ENCODE results near the gene ADCYAP1. TPM values are rescaled to one million over a fixed set of nuclear protein-coding genes. Genes with fewer than 3 reads are reported as not detected.
"Not testable (repeated sequence)": the region's sequence is repeated elsewhere in the genome, so short reads cannot be mapped to it uniquely, and the experiment has no call there.

Gene ADCYAP1
- not detected for total RNA-seq

- DNase-seq (ENCODE audit: low spot score) (no peak), ATAC-seq (no peak)
Observed at GRCh38 chr18:904218-905090, at the start of gene ADCYAP1. Gene ADCYAP1 (plus strand): TSS chr18:904871. CDS start chr18:905387, 516 bp downstream.

- DNase-seq (ENCODE audit: low spot score) (no peak), ATAC-seq (no peak)
Observed at GRCh38 chr18:857986-858385, 46.7 kb upstream of the ADCYAP1 start.

GRCh38 chr18:864872-865273 is 39.8 kb upstream of the ADCYAP1 start:
- DNase-seq (ENCODE audit: low spot score) (peak; percentile 72), ATAC-seq (peak; percentile 100)

GRCh38 chr18:867257-867656 is 37.4 kb upstream of the ADCYAP1 start:
- DNase-seq (ENCODE audit: low spot score): no peak
- ATAC-seq: no peak

- not testable (repeated sequence) for DNase-seq (ENCODE audit: low spot score); ATAC-seq
Observed at GRCh38 chr18:873426-873825, 31.2 kb upstream of the ADCYAP1 start.

GRCh38 chr18:875912-876311 is 28.8 kb upstream of the ADCYAP1 start:
- no peak for DNase-seq (ENCODE audit: low spot score)
- no peak for ATAC-seq

- no peak for ATAC-seq
- DNase-seq (ENCODE audit: low spot score): no peak
Observed at GRCh38 chr18:877238-877637, 27.4 kb upstream of the ADCYAP1 start.

- ATAC-seq (no peak), DNase-seq (ENCODE audit: low spot score) (no peak)
Observed at GRCh38 chr18:886076-886475, 18.6 kb upstream of the ADCYAP1 start.

- DNase-seq (ENCODE audit: low spot score) (no peak), ATAC-seq (no peak)
Observed at GRCh38 chr18:887716-888115, 17.0 kb upstream of the ADCYAP1 start.

- ATAC-seq: no peak
- no peak for DNase-seq (ENCODE audit: low spot score)
Observed at GRCh38 chr18:892316-892715, 12.4 kb upstream of the ADCYAP1 start.

GRCh38 chr18:896315-896714 is 8.4 kb upstream of the ADCYAP1 start:
- DNase-seq (ENCODE audit: low spot score) (no peak), ATAC-seq (no peak)

GRCh38 chr18:901761-902160 is 2.9 kb upstream of the ADCYAP1 start:
- ATAC-seq: no peak

GRCh38 chr18:902229-902628 is 2.4 kb upstream of the ADCYAP1 start:
- no peak for ATAC-seq
- no peak for DNase-seq (ENCODE audit: low spot score)

More at GRCh38 chr18:901761-902160, 2.9 kb upstream of the ADCYAP1 start:
- DNase-seq (ENCODE audit: low spot score): no peak

GRCh38 chr18:903701-904100 is 970 bp upstream of the ADCYAP1 start:
- peak; percentile 66 for ATAC-seq

GRCh38 chr18:905307-905947 is 756 bp downstream of the ADCYAP1 start:
- ATAC-seq (no peak), DNase-seq (ENCODE audit: low spot score) (no peak)

More at GRCh38 chr18:903701-904100, 970 bp upstream of the ADCYAP1 start:
- DNase-seq (ENCODE audit: low spot score): no peak

GRCh38 chr18:905948-906415 is 1.3 kb downstream of the ADCYAP1 start:
- ATAC-seq (no peak), DNase-seq (ENCODE audit: low spot score) (no peak)

GRCh38 chr18:906416-907114 is 1.9 kb downstream of the ADCYAP1 start:
- no peak for DNase-seq (ENCODE audit: low spot score)
- ATAC-seq: no peak

GRCh38 chr18:907115-907884 is 2.6 kb downstream of the ADCYAP1 start:
- ATAC-seq (peak; percentile 82), DNase-seq (ENCODE audit: low spot score) (no peak)

- DNase-seq (ENCODE audit: low spot score) (no peak), ATAC-seq (peak; percentile 45)
Observed at GRCh38 chr18:907885-908757, 3.5 kb downstream of the ADCYAP1 start.

Data from left lobe of liver (tissue), 2 donors.